Glomerular visceral epithelial cell (primary cell): ENCODE measurements around the gene STX17.
"Not testable (repeated sequence)": the region's sequence is repeated elsewhere in the genome, so short reads cannot be mapped to it uniquely, and the experiment has no call there.

Source experiments
- DNase-seq: peaks from one replicate; pipeline ENCODE4 v3.0.0-alpha.2; 2016; ENCODE audit errors: extremely low spot score

Gene STX17

DNA sequence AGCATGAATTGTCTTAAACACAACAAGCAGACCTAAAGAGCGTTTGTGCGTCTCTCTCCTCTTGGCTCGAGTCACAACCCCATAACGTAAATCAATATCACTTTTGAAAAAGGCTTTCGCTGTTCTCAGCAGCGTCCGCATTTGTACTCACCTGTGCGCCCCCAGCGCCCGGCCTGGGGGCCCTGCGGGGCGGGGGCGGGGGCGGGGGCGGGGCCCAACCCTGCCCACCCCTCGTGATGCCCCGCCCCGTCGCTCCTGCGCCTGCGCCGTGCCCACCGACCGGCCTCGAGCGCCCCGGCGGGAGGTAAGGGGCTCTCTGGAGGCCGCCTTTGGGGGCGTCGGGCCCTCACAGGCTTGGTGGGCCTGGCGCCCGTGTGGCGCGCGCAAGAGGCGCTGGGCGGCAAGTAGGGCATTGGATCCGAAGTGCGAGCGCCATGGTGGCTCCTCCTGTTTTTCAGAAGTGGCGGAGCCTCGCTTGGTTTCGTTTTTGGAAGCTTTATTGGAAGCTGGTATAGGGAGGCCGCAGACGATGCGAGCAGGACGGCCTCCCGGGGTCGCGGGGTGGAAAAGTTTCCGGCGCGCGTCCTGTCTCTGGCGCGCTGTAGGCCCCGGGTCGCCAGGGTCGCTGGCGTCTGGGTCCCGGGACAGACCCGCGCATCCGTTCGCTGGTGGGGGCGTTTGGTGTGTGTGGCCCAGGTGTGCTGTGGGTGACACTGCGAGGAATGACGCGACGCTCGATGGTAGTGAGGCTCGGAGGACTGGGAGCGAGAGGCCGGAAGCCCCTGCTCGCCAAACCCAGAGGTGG, at the start of gene STX17:
TSS of gene STX17 (plus strand) at position 252 of the 805 bp plus-strand sequence. CDS start 8,586 bp downstream, outside the sequence.
- peak; percentile 77 for DNase-seq

- DNase-seq, result not testable (repeated sequence)
Observed at GRCh38 chr9:99857576-99857975, 48.9 kb upstream of the STX17 start.

- DNase-seq, result no peak
Observed at GRCh38 chr9:99858087-99858486, 48.4 kb upstream of the STX17 start.

DNA sequence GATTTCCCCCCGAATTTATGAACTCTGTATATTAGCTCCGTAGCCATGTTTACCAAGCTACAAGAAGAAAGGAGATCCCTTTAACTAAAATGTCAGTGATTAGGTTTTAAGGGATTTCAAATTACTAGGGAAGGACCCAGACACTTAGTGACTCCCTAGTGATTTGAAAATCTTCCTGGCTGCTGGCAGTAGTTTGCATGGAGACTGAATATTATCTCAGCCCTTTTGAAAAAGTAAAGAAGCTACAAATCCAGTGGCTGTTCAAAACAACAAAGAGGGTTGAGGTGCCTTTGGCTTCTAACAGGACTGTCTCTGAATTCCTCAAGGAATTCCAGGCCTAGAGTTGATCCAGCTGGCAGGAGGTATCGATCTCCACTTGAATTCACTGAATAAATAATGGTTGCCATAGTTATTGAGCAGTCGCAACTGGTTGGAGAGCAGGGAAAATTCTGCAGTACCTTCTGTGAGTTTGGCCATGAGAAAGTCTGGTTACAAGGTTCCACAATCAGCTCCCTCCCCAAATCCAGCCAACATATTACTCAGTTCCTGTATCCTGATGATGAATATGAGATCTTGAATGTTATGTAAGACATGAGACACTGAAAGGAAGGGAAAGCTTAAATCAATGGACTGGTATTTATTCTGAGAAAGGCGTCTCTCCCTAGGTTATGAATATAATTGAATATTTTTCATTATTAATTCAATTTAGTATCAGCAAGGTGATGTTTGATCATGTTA, 47.0 kb upstream of the STX17 start:
- no peak for DNase-seq

- no peak for DNase-seq
Observed at GRCh38 chr9:99860266-99860665, 46.2 kb upstream of the STX17 start.

GRCh38 chr9:99863955-99864354, 42.5 kb upstream of the STX17 start:
- DNase-seq, result no peak

GRCh38 chr9:99866398-99866797, 40.1 kb upstream of the STX17 start:
- DNase-seq, result no peak

DNA sequence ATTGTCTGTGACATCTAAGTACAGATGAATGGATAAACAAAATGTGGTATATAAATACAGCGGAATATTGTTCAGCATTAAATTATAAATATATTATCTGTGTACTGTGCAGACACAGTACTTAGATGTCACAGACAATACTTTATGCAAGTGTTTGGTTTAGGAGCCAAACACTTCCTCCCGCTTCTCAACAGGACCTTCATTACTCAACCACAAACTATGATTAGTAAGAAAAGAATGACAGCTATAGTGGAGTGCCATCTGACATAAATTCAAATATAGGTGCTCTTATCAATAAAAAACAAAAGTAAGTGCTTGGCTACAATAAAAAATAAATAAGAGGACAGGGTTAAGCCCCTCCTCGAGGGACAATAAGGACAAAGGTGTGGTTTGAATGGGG, 38.9 kb upstream of the STX17 start:
- no peak for DNase-seq

GRCh38 chr9:99867968-99868367, 38.5 kb upstream of the STX17 start:
- DNase-seq, result no peak

- DNase-seq, result no peak
Observed at GRCh38 chr9:99868845-99869244, 37.6 kb upstream of the STX17 start.

DNA sequence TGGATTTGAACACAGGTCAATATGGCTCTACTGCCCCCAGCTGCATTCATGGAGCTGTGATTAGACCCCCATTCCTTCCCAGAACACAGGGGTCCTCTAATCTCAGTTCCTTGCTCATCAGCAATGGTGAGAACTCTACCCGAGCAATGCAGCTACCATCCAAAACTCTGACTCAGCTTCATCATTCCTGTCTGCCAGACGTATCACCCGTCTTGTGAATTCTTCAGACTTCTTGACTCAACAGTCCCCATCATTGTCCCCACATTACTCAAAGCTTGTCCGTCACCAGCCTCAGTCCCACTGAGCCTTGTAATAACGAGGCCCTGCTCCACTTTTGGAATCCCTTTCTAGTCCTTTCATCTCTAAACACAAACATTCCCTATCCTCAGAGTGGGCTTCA, 36.3 kb upstream of the STX17 start:
- no peak for DNase-seq

DNA sequence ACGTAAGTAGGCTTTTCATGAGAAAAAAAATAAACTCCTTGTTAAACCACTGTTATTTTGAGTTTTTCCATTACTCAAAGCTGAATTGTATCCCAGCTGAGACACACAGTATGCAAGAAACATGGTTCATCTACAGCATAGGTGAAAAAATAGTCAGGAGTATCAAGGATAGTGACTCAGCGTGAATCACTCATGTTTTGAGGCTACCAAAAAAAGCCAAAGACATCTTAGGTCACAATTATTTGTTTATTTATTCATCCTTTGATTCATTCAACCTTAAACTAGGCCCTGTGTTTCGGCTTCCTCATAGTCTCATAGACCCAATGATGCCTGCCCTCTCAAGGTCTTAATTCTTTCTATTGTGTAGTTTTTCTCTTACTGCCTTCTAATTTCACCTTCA, 32.9 kb upstream of the STX17 start:
- peak; percentile 11 for DNase-seq

DNA sequence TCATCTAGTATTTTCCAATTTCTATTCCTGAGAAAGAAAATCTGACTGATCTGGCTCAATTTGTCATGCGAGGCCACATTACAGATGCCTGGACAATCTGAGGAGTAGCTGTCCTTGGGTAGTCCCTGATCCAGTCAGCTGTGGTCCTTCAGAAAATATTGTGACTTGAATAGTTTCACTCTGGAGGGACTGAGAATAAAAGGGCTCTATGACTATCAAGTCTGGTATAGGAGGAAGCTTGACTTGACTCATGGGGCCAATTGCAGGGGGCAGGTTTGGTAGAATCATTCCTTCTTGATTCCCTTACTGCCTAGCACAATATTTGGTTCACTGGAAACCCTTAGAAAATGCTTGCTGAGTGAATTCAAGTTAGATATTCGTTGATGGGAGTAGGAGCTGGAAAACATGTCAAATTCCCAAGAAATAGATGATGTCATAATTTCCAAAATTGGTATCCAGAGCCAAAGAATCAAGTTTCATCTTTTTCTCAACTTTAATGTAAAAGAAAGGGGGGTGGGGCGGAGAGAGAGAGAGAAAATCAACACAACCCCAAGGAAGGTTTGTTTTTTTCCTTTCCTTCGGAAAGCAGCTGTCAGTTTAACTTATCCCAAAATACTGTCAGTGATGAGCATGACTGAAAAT, 32.4 kb upstream of the STX17 start:
- no peak for DNase-seq

- no peak for DNase-seq
Observed at GRCh38 chr9:99876190-99876589, 30.3 kb upstream of the STX17 start.

DNA sequence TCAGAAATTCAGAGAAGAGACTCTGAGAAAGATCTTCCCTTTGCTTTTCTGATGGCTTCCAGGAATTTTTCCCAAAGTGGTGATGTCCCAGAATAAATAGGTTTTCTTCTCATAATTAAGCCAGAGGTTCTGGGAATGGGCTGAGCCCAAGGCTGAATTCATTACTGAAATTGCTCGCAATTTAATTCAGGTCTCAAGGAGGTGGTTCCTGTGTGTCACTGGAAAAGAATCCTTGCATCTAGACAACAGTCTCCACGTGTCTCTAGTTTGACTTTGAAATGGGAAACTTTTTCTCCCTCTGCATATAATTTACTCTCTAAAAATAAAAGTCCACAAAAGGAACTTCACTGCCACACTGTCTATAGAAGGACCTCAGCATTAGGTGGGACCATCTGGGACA, 27.8 kb upstream of the STX17 start:
- no peak for DNase-seq

- DNase-seq, result no peak
Observed at GRCh38 chr9:99881769-99882168, 24.7 kb upstream of the STX17 start.

GRCh38 chr9:99885747-99886146, 20.7 kb upstream of the STX17 start:
- no peak for DNase-seq

GRCh38 chr9:99889120-99889519, 17.3 kb upstream of the STX17 start:
- no peak for DNase-seq

- no peak for DNase-seq
Observed at GRCh38 chr9:99894826-99895225, 11.6 kb upstream of the STX17 start.

DNA sequence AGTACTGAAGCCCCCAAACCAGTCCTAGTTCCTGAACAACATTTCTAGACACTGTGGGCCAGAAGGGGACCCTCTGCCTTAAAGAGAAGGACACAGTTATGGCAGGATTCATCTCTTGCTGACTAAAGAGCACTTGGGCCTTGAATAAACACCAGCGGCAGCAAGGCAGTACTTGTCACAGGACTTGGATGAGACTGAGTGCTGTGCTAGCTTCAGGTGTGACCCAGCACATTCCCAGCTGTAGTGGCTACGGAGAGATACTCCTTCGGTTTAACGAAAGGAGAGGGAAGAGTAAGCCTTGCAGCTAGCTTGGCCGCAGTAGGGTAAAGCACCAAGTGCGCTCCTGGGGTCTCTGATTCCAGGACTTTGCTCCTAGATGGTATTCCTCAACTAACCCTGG, 10.9 kb upstream of the STX17 start:
- no peak for DNase-seq

DNA sequence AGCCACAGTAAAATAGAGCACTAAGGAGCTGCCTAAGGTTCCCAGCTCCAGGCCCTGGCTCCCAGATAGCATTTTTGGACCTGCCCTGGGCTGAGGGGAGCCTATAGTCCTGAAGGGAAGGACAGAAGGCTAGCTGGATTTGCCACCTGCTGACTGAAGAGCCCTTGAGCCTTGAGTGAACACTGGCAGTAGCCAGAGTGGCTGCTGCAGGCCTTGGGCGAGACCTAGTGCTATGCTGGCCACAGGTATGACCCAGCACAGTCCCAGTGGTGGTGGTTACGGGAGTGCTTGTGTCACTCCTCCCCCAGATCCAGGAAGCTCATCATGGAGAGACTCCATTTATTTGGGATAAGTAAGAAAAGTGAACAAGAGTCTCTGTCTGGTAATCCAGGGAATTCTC, 10.3 kb upstream of the STX17 start:
- no peak for DNase-seq

DNA sequence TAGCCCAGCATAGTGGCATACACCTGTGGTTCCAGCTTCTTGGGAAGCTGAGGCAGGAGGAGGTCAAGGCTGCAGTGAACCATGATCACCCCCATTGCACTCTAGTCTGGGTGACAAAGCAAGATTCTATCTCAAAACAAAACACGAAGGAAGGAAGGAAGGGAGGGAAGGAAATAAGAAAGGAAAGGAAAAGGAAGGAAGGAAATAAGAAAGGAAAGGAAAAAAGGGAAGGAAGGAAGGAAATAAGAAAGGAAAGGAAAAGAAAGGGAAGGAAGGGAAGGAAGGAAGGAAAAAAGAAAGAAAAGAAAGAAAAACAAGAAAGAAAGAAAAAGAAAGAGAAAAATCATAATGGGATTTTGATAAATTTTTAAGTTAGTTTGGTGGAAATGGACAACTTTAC, 3.1 kb upstream of the STX17 start:
- no peak for DNase-seq
